Activated CD4-positive, CD25-positive, alpha-beta regulatory T cell treated with anti-CD3 and anti-CD28 coated beads, Interleukin-2, amount 50 U/mL, for 72 hours (primary cell): ENCODE results near the gene ZNF460.

Experiments
- DNase-seq: peaks from one replicate; pipeline ENCODE4 v3.0.0; 2021

The ZNF460 gene

GRCh38 chr19:57282011-57282643 is 1.8 kb downstream of the ZNF460 start:
- no peak for DNase-seq

GRCh38 chr19:57288373-57288772 is 8.1 kb downstream of the ZNF460 start:
- DNase-seq: no peak

- DNase-seq: no peak
Measured at GRCh38 chr19:57290970-57291369, 10.7 kb downstream of the ZNF460 start.

- no peak for DNase-seq
Measured at GRCh38 chr19:57292547-57292946, 12.3 kb downstream of the ZNF460 start.

- DNase-seq: no peak
Measured at GRCh38 chr19:57293719-57294118, 13.4 kb downstream of the ZNF460 start.

GRCh38 chr19:57302020-57302465 is 21.8 kb downstream of the ZNF460 start:
- DNase-seq: no peak

- no peak for DNase-seq
Measured at GRCh38 chr19:57302727-57303401, 22.6 kb downstream of the ZNF460 start.

GRCh38 chr19:57305056-57305455 is 24.8 kb downstream of the ZNF460 start:
- DNase-seq: no peak

GRCh38 chr19:57308514-57308913 is 28.2 kb downstream of the ZNF460 start:
- no peak for DNase-seq

GRCh38 chr19:57310792-57311191 is 30.5 kb downstream of the ZNF460 start:
- no peak for DNase-seq

- DNase-seq: no peak
Measured at GRCh38 chr19:57314146-57314545, 33.9 kb downstream of the ZNF460 start.

GRCh38 chr19:57317503-57317902 is 37.2 kb downstream of the ZNF460 start:
- no peak for DNase-seq

GRCh38 chr19:57319869-57320179 is 39.5 kb downstream of the ZNF460 start:
- no peak for DNase-seq

GRCh38 chr19:57320180-57321084 is 40.1 kb downstream of the ZNF460 start, which contains the start of gene ZNF543:
Gene ZNF543 (plus strand): TSS chr19:57320472. CDS start chr19:57320854, 382 bp downstream.
- peak; percentile 91 for DNase-seq

- no peak for DNase-seq
Measured at GRCh38 chr19:57321116-57321515, 40.8 kb downstream of the ZNF460 start.

GRCh38 chr19:57321751-57322150 is 41.5 kb downstream of the ZNF460 start:
- no peak for DNase-seq

- no peak for DNase-seq
Measured at GRCh38 chr19:57324992-57325391, 44.7 kb downstream of the ZNF460 start.

- DNase-seq: no peak
Measured at GRCh38 chr19:57327993-57328392, 47.7 kb downstream of the ZNF460 start.

- no peak for DNase-seq
Measured at GRCh38 chr19:57334191-57334590, 53.9 kb downstream of the ZNF460 start.

- no peak for DNase-seq
Measured at GRCh38 chr19:57338877-57339276, 58.6 kb downstream of the ZNF460 start.

- no peak for DNase-seq
Measured at GRCh38 chr19:57342582-57342981, 62.3 kb downstream of the ZNF460 start.
